GM19463 (cell line): ENCODE data around the gene UCHL3.
"Not testable (repeated sequence)": the region's sequence is repeated elsewhere in the genome, so short reads cannot be mapped to it uniquely, and the experiment has no call there.

Experiments
- ATAC-seq: cut with Tn5 transposase; IDR thresholded peaks from one replicate; pipeline ENCODE4 v1.9.1; 2021; ENCODE audit warnings: mild to moderate bottlenecking, moderate library complexity; ENCODE audit not compliant: unreplicated experiment

UCHL3 gene

DNA sequence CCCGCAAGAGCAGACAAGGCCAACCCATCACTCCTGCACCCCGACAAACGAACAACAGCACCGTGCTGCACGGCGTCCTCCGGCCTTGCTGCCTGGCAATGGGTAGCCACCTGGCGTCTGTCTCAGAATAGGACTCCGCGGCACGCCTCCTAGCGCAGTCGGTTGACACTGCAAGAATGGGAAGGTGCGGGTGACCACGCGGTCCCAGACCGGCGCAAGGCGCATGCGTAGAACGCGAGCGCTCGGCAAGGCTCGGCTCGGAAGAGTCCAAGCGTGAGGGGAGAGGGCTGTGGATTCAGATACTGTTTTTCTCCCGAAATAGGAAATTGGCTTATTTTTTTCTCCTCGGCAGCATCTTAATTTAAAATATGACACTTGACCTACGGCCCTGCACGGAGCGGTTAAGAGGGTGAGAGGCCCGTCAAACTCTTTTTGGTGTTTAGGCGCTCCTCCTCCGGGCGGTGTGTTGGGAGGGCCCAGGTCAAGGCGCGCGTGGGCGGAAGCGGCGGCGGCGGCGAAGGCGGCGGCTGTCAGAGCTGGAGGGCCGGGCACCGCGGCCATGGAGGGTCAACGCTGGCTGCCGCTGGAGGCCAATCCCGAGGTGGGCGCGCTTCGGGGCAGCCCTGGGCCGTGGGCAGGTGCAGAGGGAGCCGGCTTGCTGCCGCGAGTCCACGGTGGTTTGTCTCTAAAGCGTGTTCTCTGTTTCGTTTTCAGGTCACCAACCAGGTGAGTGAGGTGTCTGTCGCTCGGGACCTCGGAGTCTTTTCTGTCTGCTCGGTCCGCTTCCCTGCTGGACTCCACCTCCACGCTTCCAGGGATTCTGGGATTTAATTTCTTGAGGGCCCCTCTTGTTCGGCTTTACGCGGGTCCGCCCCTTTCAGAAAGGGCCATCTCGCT, at the start of gene UCHL3:
UCHL3 (plus strand) TSS at position 530 of the 897 bp plus-strand sequence; CDS start at position 560, 30 bp downstream.
- ATAC-seq, result peak; percentile 95

DNA sequence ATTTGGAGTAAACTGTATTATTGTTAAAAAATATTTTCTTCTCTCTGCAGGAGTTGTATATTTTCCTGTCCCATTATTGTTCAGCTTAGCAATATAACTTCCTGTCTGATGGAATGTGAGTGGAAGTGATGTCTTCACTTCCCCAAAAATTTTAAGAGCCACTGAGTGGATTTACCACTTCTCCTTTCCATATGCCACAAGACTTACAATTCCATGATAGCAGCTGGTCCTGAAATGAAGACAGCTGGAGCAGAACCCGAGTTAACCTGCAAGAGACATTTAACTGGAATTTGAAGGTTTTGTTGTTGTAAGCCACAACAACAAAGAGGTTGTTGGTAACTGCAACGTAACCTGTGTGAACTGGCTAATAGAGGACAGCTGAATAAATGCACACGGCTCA, 44.3 kb upstream of the UCHL3 start:
- ATAC-seq, result no peak

DNA sequence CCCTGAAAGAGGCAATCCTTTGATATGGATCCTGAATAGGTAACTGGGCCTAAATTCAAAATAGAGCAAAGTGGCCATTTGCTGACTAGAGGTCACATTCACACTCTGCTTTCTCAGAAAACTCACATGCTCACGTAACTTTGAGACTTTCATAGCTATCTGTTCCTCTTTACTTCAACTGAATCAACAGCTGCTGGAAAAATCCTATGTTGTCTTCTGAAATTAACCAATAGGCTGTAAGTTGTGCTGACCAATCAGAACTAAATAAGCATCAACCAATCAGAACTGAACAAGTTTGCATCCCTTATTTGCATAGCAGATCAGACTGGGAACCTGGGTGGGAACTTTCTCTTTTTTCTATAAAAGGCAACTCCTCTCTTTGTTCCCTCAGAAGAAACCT, 43.6 kb upstream of the UCHL3 start:
- ATAC-seq, result no peak

DNA sequence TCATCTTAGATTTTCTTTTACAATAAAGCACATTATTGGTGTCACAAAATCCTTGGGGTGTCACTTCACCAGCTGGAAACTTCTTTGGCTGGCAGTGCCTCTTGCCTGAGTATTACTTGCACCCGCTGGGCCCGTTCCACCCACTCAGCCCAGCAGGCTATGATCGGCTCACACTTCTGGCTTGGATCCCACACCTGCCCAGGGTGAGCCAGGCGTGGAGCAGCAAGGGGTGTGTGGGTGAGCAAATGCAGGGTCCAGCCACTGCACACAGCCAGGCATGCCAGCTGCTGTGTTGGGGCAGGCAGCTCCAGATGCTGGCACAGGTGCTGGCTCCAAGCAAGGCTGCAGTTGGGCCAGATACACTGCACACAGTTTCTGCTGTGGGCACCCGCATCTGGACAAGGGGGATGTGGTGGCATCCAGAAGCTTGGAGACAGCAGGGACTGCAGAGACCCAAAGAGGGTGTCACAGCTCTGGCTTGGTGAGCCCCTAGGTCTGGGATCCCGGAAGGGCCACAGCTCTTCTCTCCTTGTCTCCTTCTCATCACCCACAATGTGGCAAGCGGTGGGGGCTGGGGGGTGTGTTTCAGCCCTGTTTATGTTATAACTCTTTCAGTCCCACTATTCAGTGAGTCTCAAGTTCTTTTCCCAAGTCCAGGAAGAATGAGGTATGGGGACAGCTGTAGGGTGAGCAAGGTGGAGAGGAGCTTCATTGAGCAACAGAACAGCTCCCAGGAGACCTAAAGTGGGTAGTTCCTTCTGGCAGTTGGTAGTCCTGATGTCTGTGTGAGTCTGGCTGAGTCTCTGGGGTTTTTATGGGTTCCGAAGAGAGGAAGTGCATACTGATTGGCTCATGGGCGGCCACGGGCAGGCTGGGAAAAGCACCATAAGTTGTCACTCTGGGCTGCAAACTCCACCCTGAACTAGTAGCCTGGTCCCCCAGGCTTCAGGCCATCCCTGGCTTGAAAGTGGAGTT, 42.3 kb upstream of the UCHL3 start:
- ATAC-seq, result peak; percentile 35

DNA sequence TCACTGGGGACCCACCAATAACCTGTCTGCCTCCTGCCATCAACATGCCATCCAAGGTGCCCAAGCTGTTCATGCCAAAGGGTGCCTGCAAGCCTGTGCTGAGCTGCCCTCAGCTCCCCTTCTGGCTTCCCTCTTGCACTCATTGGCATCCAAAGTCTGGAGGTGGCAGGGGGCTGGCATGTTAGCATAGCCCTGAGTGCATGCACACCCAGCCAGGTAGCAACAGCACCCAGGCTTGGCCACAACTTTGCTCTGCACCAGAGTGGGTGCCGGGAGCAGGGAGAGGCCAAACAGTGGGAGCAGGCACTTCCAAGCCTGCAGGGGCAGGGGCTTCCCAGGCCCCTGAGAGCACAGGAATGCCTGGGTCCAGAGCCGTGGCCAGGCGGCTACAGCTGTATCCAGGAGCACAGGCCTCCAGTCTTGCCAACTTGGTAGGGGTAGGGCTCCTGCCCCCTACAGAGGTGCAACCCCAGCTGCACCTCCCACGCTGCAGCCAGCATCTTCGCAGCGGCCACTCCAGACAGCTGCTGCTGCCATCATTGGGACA, 41.5 kb upstream of the UCHL3 start:
- ATAC-seq, result no peak

DNA sequence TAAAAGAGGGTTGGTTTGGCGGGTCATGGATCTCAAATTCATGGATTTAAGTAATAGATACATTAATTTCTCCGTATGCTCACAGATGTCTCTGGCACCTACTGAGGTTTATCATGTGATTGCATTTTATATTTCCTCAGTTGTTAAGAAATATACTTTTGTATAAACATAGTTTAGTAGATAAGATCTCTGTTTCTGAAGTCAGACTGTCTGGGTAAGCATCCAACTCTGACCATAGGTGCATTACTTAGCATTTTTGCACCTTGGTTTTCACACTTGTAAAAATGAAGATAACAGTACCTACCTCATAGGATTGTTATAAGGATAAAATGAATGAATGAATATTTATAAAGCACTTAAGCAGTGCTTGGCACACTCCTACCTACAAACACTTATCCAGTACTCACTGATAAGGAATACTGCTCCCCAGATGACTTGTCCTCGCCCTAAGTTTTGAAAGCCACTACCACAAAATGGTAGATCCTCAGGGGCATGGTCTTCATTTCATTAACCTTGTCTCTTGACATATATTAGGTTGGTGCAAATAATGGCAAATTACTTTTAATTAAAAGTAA, 38.5 kb upstream of the UCHL3 start:
- ATAC-seq, result no peak

DNA sequence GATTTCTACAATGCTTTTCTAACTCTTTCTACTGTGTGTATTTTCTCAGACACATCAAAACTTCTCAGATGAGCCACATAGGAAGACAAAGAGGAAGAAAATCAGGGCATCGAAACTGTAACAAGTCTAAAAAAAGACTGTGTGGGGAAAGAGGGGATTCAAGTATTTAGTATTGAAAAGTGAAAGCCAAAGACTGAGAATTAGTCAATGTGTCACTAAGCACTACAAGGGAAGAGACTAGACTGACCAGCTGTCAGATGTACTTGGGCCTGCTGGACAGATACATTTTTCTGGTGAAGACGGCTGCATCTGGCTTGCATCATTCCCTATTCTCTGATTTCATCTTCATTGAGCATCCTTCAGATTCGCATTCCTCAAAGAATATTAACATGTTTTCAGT, 37.3 kb upstream of the UCHL3 start:
- ATAC-seq, result peak; percentile 90

DNA sequence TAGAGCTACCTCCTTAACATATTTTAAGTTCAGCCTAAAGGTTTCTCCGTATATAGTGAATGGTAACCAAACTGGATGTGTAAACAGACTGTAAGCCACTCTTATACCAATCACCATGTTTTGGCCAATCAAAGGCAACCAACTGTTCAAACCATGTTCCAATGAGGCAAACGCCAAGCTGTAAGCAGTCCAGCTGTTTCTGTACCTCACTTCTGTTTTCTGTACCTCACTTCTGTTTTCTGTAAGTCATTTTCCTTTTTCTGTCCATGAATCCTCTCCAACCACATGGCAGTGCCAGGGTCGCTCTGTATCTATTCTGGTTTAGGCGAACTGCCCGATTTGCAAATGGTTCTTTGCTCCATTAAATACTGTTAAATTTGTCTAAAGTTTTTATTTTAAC, 36.3 kb upstream of the UCHL3 start:
- ATAC-seq, result no peak

DNA sequence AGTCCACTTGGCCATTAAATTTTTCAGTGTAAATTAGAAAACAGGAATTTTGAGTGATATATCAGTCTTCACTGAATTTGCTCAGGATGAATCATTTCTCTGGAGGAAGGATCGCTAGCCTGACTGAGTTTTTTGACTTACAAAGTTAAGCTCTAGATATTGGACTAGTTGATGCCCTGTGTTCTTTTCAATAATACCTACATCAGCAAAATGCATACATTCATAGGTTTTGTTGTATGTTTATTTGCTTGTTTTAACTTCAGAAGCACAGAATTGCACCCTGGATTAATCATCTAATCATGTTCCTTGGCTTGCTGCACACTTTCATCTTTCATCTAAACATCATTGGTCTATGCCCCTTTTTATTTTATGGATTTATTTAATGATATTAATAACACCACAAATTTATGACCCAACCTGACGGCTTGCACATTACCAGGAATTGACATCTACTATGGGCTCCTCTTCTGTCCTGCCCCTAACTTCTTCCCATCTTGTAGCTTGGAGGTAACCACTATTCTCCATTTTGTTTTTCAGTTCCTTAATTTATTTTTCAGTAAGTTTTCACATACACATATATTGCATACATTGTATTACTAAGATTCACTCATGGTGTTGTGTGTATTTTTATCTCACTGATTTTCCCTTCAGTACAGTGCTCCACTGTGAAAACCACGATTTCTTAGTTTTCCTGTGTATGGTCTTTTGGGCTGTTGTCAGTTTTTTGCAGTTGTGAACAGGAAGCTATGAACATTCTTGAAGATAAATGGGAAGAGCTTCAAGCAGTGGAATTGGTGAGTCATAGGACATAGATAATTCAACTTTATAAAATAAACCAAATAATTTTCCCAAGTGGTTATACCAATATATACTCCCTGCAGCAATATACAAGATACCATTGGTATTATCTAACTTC, 35.3 kb upstream of the UCHL3 start:
- no peak for ATAC-seq

DNA sequence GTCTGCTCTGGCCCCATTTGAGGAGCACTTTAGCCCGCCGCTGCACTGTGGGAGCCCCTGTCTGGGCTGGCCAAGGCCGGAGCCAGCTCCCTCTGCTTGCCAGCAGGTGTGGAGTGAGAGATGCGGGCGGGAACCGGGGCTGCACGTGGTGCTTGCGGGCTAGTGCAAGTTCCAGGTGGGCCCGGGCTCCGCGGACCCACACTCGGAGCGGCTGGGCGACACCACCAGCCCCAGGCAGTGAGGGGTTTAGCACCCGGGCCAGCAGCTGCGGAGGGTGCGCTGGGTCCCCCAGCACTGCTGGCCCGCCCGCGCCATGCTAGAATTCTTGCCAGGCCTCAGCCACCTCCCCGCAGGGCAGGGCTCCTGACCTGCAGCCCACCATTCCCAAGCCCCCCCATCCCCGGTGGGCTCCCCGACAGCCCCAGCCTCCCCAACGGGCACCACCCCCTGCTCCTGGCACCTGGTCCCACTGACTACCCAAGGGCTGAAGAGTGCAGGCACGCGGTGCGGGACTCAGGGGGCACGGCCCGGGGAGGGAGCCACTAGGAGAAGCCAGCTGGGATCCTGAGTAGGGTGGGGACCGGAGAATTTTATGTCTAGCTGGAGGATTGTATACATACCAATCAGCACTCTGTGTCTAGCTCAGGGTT, 31.0 kb upstream of the UCHL3 start:
- no peak for ATAC-seq

DNA sequence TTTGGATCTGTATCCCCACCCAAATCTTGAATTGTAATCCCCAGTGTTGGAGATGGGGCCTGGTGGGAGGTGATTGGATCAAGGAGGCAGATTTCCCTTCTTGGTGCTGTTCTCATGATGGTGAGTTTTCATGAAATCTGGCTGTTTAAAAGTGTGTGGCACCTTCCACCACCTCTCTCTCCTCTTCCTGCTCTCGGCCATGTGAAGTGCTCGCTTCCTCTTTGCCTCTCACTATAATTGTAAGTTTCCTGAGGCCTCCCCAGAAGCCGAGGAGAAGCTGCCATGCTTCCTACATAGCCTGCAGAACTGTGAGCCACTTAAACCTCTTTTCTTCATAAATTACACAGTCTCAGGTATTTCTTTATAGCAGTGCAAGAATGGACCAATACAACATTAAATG, 27.6 kb upstream of the UCHL3 start:
- ATAC-seq, result no peak

DNA sequence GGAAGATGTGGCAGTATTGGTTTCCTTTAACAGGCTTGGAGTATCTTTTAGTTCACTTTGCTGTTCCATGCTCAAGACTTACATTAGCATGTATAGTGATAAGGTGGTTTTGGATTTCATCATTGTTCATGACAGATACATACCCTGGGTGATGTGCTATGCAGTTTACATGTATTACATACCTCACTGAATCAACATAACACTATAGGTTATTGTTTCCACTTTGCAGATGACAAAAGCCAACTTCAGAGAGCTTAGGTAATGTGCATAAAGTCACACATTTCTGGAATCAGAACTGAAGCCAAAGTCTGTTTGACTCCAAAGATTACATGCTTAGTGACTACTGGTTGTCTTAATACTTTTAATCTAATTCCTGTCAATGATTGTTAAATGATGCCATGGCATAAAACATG, 19.0 kb upstream of the UCHL3 start:
- no peak for ATAC-seq

DNA sequence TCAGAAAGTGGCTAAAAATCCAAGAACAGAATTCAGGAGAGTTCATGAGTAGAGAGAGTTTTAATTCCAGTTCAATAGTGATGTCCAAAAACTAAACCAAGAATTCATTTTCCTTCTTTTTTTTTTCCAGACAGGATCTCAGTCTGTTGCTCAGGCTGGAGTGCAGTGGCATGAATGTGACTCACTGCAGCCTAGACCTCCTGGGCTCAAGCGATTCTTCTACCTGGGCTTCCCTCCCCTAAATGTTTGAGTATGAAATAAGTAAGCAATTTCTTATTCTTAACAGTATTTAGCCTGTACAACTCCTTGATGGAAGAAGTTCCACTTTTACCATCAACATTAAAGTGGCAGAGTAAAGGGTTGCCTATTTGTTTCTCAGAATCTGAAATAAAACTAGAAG, 15.7 kb upstream of the UCHL3 start:
- ATAC-seq, result no peak

DNA sequence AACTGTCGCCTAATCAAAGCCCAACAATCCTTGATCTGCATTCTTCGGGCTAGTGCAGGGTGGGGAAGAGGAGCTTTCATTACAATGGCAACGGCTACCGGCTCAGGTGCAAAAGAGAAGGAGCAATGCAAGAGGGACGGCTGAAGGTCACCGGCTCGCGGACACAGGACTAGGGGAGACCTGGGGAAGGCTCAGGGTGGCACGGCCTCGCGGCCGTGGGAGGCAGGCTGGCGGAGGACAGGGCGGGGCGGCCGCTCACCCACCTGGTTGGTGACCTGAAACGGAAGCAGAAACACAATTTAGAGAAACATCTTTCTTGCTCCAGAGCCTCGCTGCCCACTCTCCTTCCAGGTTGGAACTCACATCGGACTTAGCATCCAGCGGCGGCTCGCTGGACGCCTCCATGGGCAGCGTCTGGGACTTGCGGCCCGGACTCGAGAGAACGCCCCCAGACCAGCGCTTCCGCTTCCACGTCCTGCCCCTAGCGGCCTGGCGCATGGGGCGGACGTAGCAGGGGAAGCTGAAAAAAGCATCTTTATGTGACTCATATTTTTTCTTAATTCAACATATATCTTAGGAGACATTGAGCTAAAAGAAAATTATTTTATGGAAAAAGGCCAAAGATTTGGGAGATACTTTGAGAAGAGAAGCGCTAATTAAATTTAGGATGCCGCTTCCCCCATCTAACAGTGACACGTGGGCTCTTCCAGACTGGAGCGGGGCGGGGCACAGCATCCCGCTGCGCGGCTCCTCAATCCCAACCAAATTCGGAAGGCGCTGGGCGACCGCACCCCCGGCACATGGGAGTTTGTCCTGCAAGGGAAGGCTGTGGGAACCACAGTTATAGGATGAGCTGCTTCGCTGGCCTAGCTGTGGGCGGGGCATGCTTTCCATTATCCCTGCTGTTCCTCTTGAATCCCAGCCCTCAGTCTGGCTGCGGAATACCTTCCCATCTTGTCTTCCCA, 11.9 kb upstream of the UCHL3 start, which contains the start of gene COMMD6:
COMMD6 (minus strand) TSS at position 441 of the 965 bp plus-strand sequence; CDS start at position 405, 36 bp downstream.
- ATAC-seq, result peak; percentile 97

DNA sequence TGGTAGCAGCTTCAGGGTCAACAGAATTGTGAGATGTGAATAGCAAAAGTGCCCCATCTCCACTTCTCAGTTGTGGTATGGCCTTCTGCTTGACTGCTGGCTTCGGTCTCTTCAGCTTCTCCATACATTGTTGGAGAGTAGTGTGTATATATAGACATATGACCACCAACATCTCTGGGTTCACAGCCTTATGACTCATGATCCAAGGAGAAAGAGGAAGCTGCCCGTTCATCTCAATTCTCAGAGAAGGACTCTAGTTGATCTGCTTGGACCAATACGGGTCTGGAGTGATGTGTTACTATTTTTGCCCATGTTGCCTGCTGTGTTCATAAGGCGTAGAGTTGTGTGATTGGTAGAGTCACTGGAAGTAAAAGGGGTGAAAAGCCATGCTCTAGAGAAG, 8.3 kb upstream of the UCHL3 start:
- no peak for ATAC-seq

DNA sequence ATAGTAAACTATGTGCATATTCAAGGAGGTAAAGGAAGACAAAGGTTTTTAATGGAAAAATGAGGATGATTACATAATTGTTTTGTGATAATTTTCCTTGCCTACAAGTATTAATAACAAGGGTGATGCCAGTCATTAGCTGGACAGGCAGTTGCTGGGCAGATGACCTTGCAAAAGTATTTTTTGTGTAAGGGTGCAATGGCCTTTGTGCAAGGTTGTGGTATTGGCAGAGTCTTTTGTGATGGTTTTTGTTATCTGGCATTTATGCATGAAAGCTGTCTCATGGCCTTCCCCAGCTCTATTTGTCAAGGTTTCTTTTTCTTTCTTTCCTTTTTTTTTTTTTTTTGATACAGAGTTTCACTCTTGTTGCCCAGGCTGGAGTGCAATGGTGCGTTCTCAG, 7.6 kb upstream of the UCHL3 start:
- no peak for ATAC-seq

DNA sequence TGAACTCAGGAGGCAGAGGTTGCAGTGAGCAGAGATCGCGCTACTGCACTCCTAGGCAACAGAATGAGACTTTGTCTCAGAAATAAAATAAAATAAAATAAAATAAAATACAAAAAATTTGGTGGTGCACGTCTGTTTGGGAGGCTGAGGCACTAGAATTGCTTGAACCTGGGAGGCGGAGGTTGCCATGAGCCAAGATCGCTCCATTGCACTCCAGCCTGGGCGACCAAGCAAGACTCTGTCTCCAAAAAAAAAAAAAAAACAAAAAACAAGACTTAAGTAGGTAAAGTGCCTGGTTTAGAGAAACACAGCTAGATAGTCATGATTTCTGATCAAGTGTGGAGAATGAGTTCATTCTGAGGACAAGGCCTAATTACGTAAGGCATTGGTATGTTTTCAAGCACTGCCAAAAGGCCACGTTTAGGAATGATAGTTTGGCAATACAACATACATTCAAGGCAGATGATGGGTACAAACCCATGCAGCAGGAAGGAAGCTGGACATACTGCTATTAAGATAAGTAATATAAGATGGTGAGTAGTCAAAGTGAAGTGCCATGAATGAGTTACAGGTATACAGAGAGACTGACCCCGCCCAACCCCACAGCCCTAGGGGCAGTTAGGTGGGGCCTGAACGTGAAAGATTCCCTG, 4.8 kb upstream of the UCHL3 start:
- ATAC-seq, result no peak

DNA sequence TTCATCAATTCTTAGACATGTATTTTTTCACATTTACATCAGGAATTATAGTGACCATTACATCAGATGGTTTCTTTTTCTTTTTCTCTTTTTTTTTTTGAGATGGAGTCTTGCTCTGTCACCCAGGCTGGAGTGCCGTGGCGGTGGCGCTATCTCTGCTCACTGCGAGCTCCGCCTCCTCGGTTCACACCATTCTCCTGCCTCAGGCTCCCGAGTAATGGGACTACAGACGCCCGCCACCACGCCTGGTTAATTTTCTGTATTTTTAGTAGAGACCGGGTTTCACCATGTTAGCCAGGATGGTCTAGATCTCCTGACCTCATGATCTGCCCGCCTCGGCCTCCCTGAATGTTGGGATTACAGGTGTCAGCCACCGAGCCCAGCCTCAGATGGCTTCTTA, 4.2 kb upstream of the UCHL3 start:
- ATAC-seq, result not testable (repeated sequence)
